PC-3 (cell line): ENCODE measurements around the gene HAUS1.

Experiments
- CTCF ChIP-seq: fragments of 300-600 bp; sonication (generic); conservative IDR thresholded peaks from 2 replicates; pipeline ENCODE4 v1.5.1; 2017; ENCODE audit warnings: antibody characterized with exemption, low read depth, mild to moderate bottlenecking, low read length
- EZH2 ChIP-seq: fragments of 300-600 bp; sonication (generic); IDR thresholded peaks from one replicate; pipeline ENCODE4 v1.6.1; 2017; ENCODE audit warnings: antibody characterized with exemption, mild to moderate bottlenecking, low read length; ENCODE audit not compliant: unreplicated experiment

GRCh38 chr18:46072959-46073358 lies 31.2 kb upstream of the HAUS1 start:
- no peak for TF ChIP-seq CTCF
- TF ChIP-seq EZH2 = no peak
